ENCODE results near the gene DRP2. TPM values are rescaled to one million over a fixed set of nuclear protein-coding genes. Genes with fewer than 3 reads are reported as not detected.

Gene DRP2
- total RNA-seq, 1 experiment from 2014 or later, result 0.64 TPM

DNA sequence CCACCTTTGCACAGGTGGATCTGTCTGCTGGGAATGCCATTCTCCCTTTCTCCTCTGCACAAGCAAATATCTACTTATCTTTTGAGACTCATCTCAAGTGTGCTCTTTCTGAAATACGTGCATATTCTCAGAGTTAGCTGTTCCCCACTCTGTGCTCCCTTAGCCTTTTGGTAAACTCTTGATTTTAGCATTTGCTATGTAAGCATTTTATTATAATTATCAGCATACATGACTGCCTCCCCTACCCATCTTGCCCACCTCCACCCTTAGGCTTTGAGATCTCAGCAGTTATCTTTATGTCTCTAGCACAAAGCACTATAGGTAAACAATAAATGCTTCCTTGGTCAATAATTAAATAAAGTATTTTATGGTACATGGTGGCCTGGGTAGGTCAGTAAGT is 11.5 kb downstream of the DRP2 start (continued):
- TF ChIP-seq, protein P1, sequence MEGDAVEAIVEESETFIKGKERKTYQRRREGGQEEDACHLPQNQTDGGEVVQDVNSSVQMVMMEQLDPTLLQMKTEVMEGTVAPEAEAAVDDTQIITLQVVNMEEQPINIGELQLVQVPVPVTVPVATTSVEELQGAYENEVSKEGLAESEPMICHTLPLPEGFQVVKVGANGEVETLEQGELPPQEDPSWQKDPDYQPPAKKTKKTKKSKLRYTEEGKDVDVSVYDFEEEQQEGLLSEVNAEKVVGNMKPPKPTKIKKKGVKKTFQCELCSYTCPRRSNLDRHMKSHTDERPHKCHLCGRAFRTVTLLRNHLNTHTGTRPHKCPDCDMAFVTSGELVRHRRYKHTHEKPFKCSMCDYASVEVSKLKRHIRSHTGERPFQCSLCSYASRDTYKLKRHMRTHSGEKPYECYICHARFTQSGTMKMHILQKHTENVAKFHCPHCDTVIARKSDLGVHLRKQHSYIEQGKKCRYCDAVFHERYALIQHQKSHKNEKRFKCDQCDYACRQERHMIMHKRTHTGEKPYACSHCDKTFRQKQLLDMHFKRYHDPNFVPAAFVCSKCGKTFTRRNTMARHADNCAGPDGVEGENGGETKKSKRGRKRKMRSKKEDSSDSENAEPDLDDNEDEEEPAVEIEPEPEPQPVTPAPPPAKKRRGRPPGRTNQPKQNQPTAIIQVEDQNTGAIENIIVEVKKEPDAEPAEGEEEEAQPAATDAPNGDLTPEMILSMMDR (IDR thresholded peaks at IDR 0.05 in 2 of 3, conservative IDR thresholded peaks at IDR 0.05 in 1 of 3; ENCODE audit: borderline replicate concordance in 1 of 3, insufficient read depth in 1 of 3, low read depth in 2 of 3, low read length in 2 of 3), result no peak

DNA sequence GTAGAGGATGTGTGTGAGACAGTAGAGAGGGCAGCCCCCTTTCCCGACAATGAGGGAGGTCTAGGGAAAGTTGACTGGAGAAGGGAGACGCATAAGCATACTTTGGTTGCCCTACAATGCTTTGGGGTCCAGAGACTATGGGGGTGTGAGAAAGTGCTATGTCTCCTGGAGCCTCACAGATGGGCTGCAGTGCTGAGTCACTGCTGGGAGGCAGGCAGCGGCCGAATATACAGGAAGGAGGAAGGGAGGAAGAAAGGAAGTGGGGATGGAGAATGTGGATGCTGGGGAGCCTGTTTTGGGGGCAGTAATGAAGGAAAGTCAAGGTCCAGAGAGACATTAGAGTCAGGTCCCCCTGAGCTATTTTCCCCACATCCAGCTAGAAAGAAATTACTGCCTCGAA is 12.7 kb downstream of the DRP2 start:
- RAD21 ChIA-PET (ENCODE audit: low non-redundant PET in 1 of 2, low total read pairs in 2 of 2, uncharacterized antibody in 2 of 2, unreplicated experiment in 2 of 2), result no interaction called here
- H4K20me1 ChIP-seq (ENCODE audit: insufficient read depth), result no peaks in the 10 kb centered on the region
- CTCF ChIA-PET, result no interaction called here
- no peak overlapping the region for H3K4me3 ChIP-seq (replicated peaks in 1 of 2; ENCODE audit: low read depth in 1 of 2, low read length in 2 of 2)
- H3K36me3 ChIP-seq (ENCODE audit: control insufficient read depth in 1 of 2, insufficient read depth in 2 of 2, low read length in 2 of 2), result no peaks in the 10 kb centered on the region
- H3K9me3 ChIP-seq (ENCODE audit: control insufficient read depth in 1 of 2, insufficient read depth in 1 of 2, low read depth in 1 of 2, low read length in 2 of 2), result no peaks in the 10 kb centered on the region
- no TSS peak for BruUV-seq (replicated peaks)
- H3K79me2 ChIP-seq (ENCODE audit: insufficient read depth, low read length), result no peaks in the 10 kb centered on the region
- no peak overlapping the region for H2AFZ ChIP-seq (ENCODE audit: low read depth, low read length, poor library complexity, severe bottlenecking)
- H3K4me2 ChIP-seq (ENCODE audit: low read length), result no peak overlapping the region
- DNase-seq (ENCODE audit: low read depth, low spot score) (no peak), ATAC-seq (no peak)
- intact Hi-C loops (cut with micrococcal nuclease), result no loop called here
- H3K4me1 ChIP-seq (ENCODE audit: control insufficient read depth in 1 of 2, insufficient read depth in 2 of 2, low read length in 2 of 2), result no peaks in the 10 kb centered on the region
- TF ChIP-seq, protein P1 (IDR thresholded peaks at IDR 0.05 in 2 of 3, conservative IDR thresholded peaks at IDR 0.05 in 1 of 3; ENCODE audit: borderline replicate concordance in 1 of 3, insufficient read depth in 1 of 3, low read depth in 2 of 3, low read length in 2 of 3), result no peak
- TF ChIP-seq, protein P2, sequence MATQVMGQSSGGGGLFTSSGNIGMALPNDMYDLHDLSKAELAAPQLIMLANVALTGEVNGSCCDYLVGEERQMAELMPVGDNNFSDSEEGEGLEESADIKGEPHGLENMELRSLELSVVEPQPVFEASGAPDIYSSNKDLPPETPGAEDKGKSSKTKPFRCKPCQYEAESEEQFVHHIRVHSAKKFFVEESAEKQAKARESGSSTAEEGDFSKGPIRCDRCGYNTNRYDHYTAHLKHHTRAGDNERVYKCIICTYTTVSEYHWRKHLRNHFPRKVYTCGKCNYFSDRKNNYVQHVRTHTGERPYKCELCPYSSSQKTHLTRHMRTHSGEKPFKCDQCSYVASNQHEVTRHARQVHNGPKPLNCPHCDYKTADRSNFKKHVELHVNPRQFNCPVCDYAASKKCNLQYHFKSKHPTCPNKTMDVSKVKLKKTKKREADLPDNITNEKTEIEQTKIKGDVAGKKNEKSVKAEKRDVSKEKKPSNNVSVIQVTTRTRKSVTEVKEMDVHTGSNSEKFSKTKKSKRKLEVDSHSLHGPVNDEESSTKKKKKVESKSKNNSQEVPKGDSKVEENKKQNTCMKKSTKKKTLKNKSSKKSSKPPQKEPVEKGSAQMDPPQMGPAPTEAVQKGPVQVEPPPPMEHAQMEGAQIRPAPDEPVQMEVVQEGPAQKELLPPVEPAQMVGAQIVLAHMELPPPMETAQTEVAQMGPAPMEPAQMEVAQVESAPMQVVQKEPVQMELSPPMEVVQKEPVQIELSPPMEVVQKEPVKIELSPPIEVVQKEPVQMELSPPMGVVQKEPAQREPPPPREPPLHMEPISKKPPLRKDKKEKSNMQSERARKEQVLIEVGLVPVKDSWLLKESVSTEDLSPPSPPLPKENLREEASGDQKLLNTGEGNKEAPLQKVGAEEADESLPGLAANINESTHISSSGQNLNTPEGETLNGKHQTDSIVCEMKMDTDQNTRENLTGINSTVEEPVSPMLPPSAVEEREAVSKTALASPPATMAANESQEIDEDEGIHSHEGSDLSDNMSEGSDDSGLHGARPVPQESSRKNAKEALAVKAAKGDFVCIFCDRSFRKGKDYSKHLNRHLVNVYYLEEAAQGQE (IDR thresholded peaks at IDR 0.05; ENCODE audit: low read depth), result no peak
- TF ChIP-seq CBX3 (IDR thresholded peaks at IDR 0.05; ENCODE audit: low read depth) (no peak), RAD21 (IDR thresholded peaks at IDR 0.05; ENCODE audit: low read depth) (no peak), POLR2A (IDR thresholded peaks at IDR 0.05; ENCODE audit: borderline replicate concordance, extremely low read depth, insufficient read depth, insufficient read length) (no peak), SIN3A (IDR thresholded peaks at IDR 0.05; ENCODE audit: low read depth) (no peak), FOSL1 (IDR thresholded peaks at IDR 0.05; ENCODE audit: low read depth) (no peak)
- POLR2A ChIA-PET, result no interaction called here
- no peak overlapping the region for H3K9ac ChIP-seq (ENCODE audit: low read length)
- no peak overlapping the region for H3K27ac ChIP-seq (ENCODE audit: low read depth, low read length)
- H3K27me3 ChIP-seq (ENCODE audit: insufficient read depth, low read length), result no peaks in the 10 kb centered on the region
- H3K9me2 ChIP-seq (ENCODE audit: insufficient read depth), result no peaks in the 10 kb centered on the region
